Astrocyte (in vitro differentiated cells and primary cell): ENCODE results near the gene PRKG1. TPM values are rescaled to one million over a fixed set of nuclear protein-coding genes. Genes with fewer than 3 reads are reported as not detected.

Experiments used
- DNase-seq: peaks from one replicate; pipeline ENCODE4 v3.0.0-alpha.2; 2010; ENCODE audit warnings: low read depth
- FAIRE-seq: peaks from 2 replicates; lab custom pipeline; 2011; peaks lifted over from hg19 to GRCh38; lab: Jason Lieb, UNC
- H2AFZ ChIP-seq: 2 replicates; pipeline ENCODE4 v1.6.0; 2012; ENCODE audit warnings: low read depth, low read length, inconsistent platforms
- H3K27ac ChIP-seq: 2 replicates; pipeline ENCODE4 v1.5.1; 2011; ENCODE audit warnings: low read depth, low read length, inconsistent platforms
- H3K27me3 ChIP-seq: 2 replicates; pipeline ENCODE4 v1.6.0; 2011; ENCODE audit warnings: low read length, inconsistent platforms; ENCODE audit not compliant: insufficient read depth
- H3K36me3 ChIP-seq: 2 replicates; pipeline ENCODE4 v1.5.1; 2011; ENCODE audit warnings: low read length, inconsistent platforms; ENCODE audit not compliant: insufficient read depth
- H3K4me1 ChIP-seq: 2 replicates; pipeline ENCODE4 v1.5.1; 2011; ENCODE audit warnings: low read length, inconsistent platforms; ENCODE audit not compliant: insufficient read depth
- H3K4me2 ChIP-seq: 2 replicates; pipeline ENCODE4 v1.6.0; 2012; ENCODE audit warnings: low read length, inconsistent platforms
- H3K4me3 ChIP-seq: 2 replicates; pipeline ENCODE4 v1.5.1; 2011; ENCODE audit warnings: low read depth, mild to moderate bottlenecking, low read length, inconsistent platforms; ENCODE audit not compliant: insufficient read depth
- H3K79me2 ChIP-seq: 2 replicates; pipeline ENCODE4 v1.6.0; 2012; ENCODE audit warnings: mild to moderate bottlenecking, low read length, inconsistent platforms; ENCODE audit not compliant: insufficient read depth
- H3K9ac ChIP-seq: 2 replicates; pipeline ENCODE4 v1.6.0; 2012; ENCODE audit warnings: mild to moderate bottlenecking, low read length, inconsistent platforms
- H3K9me3 ChIP-seq: 2 replicates; pipeline ENCODE4 v1.5.1; 2012; ENCODE audit warnings: low read depth, mild to moderate bottlenecking, low read length, inconsistent platforms; ENCODE audit not compliant: insufficient read depth
- H4K20me1 ChIP-seq: 2 replicates; pipeline ENCODE4 v1.6.0; 2012; ENCODE audit warnings: low read length, inconsistent platforms; ENCODE audit not compliant: insufficient read depth
- H3K27ac Mint-ChIP-seq: one replicate; pipeline ENCODE4 v1.8.0; 2021; ENCODE audit warnings: mild to moderate bottlenecking, mixed read lengths; ENCODE audit not compliant: unreplicated experiment
- H3K27me3 Mint-ChIP-seq: one replicate; pipeline ENCODE4 v1.8.0; 2021; ENCODE audit warnings: low read depth, mixed read lengths; ENCODE audit not compliant: unreplicated experiment
- H3K36me3 Mint-ChIP-seq: one replicate; pipeline ENCODE4 v1.8.0; 2021; ENCODE audit warnings: low read depth, mixed read lengths; ENCODE audit not compliant: unreplicated experiment
- H3K4me1 Mint-ChIP-seq: one replicate; pipeline ENCODE4 v1.8.0; 2021; ENCODE audit warnings: low read depth, mixed read lengths; ENCODE audit not compliant: unreplicated experiment
- H3K4me3 Mint-ChIP-seq: one replicate; pipeline ENCODE4 v1.8.0; 2021; ENCODE audit warnings: mild to moderate bottlenecking, moderate library complexity, mixed read lengths; ENCODE audit not compliant: unreplicated experiment
- H3K9me3 Mint-ChIP-seq: one replicate; pipeline ENCODE4 v1.8.0; 2021; ENCODE audit warnings: mild to moderate bottlenecking, mixed read lengths; ENCODE audit not compliant: unreplicated experiment
- EZH2 ChIP-seq: IDR thresholded peaks from 2 replicates; pipeline ENCODE4 v1.6.1; 2012; ENCODE audit warnings: mild to moderate bottlenecking, low read length, inconsistent platforms; ENCODE audit not compliant: insufficient read depth
- total RNA-seq: library from RNA; stranded (reverse); gene quantifications from 2 replicates; pipeline ENCODE4 v1.2.1, GENCODE V29; 2021
- TF ChIP-seq, protein P1 (sequence below): IDR thresholded peaks from 2 replicates; pipeline ENCODE4 v1.5.1; 2011; ENCODE audit warnings: low read depth, mild to moderate bottlenecking, inconsistent platforms, low read length, moderate library complexity; ENCODE audit not compliant: insufficient read depth

PRKG1 gene
- total RNA-seq, 1 donor from 2014 or later = 3.1 TPM

GRCh38 chr10:52258799-52259425, 1184.6 kb downstream of the PRKG1 start:
- peak; percentile 8 for DNase-seq
- Histone ChIP-seq H3K27ac (no peak overlapping the region), H4K20me1 (no peaks in the 10 kb centered on the region), H3K36me3 (no peaks in the 10 kb centered on the region), H3K4me3 (no peak overlapping the region), H3K4me2 (no peak overlapping the region), H2AFZ (no peak overlapping the region), H3K9me3 (no peaks in the 10 kb centered on the region), H3K27me3 (no peaks in the 10 kb centered on the region), H3K79me2 (no peaks in the 10 kb centered on the region), H3K9ac (no peak overlapping the region), H3K4me1 (no peaks in the 10 kb centered on the region)
- no peak for FAIRE-seq
- Mint-ChIP-seq H3K4me1 (peaks cover 13% of the 10 kb centered on the region), H3K9me3 (no peaks in the 10 kb centered on the region), H3K27me3 (no peaks in the 10 kb centered on the region), H3K36me3 (no peaks in the 10 kb centered on the region), H3K4me3 (no peak overlapping the region), H3K27ac (peak overlapping the region; percentile 53)
- TF ChIP-seq, protein P1, sequence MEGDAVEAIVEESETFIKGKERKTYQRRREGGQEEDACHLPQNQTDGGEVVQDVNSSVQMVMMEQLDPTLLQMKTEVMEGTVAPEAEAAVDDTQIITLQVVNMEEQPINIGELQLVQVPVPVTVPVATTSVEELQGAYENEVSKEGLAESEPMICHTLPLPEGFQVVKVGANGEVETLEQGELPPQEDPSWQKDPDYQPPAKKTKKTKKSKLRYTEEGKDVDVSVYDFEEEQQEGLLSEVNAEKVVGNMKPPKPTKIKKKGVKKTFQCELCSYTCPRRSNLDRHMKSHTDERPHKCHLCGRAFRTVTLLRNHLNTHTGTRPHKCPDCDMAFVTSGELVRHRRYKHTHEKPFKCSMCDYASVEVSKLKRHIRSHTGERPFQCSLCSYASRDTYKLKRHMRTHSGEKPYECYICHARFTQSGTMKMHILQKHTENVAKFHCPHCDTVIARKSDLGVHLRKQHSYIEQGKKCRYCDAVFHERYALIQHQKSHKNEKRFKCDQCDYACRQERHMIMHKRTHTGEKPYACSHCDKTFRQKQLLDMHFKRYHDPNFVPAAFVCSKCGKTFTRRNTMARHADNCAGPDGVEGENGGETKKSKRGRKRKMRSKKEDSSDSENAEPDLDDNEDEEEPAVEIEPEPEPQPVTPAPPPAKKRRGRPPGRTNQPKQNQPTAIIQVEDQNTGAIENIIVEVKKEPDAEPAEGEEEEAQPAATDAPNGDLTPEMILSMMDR = no peak
- TF ChIP-seq EZH2 = no peak

DNA sequence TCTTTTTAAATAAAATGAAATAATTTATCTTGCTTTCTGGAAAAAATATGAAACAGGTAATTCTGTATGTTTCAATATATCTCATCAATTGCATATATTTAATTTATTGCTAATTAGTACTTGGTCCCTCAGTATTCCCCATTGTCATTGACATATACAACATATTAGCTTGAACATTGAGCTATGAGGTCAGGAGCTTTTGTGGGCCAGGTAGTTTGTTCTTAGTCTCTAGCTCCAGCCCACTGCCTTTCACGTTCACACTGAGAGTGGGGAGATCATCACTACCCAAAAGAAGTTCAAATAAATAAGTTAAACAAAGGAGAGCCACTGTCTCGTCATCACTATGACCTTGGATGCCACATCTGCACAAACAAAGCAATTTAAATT, 1185.1 kb downstream of the PRKG1 start:
- Histone ChIP-seq H3K79me2 (no peaks in the 10 kb centered on the region), H3K27ac (no peak overlapping the region), H3K4me1 (no peaks in the 10 kb centered on the region), H3K4me3 (no peak overlapping the region), H3K4me2 (no peak overlapping the region), H4K20me1 (no peaks in the 10 kb centered on the region), H3K9ac (no peak overlapping the region), H3K27me3 (no peaks in the 10 kb centered on the region), H3K36me3 (no peaks in the 10 kb centered on the region), H3K9me3 (no peaks in the 10 kb centered on the region), H2AFZ (no peak overlapping the region)
- TF ChIP-seq, protein P1 = no peak
- no peak for TF ChIP-seq EZH2
- H3K4me1 Mint-ChIP-seq = peaks cover 13% of the 10 kb centered on the region
- H3K36me3 Mint-ChIP-seq = no peaks in the 10 kb centered on the region
- FAIRE-seq (no peak), DNase-seq (no peak)
- H3K27me3 Mint-ChIP-seq = no peaks in the 10 kb centered on the region
- H3K27ac Mint-ChIP-seq = no peak overlapping the region
- H3K9me3 Mint-ChIP-seq = no peaks in the 10 kb centered on the region
- no peak overlapping the region for H3K4me3 Mint-ChIP-seq

- no peaks in the 10 kb centered on the region for H4K20me1 ChIP-seq
- no peak overlapping the region for H2AFZ ChIP-seq
- no peaks in the 10 kb centered on the region for H3K9me3 Mint-ChIP-seq
- H3K4me2 ChIP-seq = no peak overlapping the region
- no peak for FAIRE-seq
- no peaks in the 10 kb centered on the region for H3K36me3 Mint-ChIP-seq
- DNase-seq = no peak
- H3K9ac ChIP-seq = no peak overlapping the region
- no peaks in the 10 kb centered on the region for H3K9me3 ChIP-seq
- H3K27ac ChIP-seq = no peak overlapping the region
- H3K4me3 ChIP-seq = no peak overlapping the region
- H3K27ac Mint-ChIP-seq = no peak overlapping the region
- no peaks in the 10 kb centered on the region for H3K79me2 ChIP-seq
- no peaks in the 10 kb centered on the region for H3K36me3 ChIP-seq
- no peaks in the 10 kb centered on the region for H3K27me3 ChIP-seq
- H3K4me1 ChIP-seq = no peaks in the 10 kb centered on the region
- no peak overlapping the region for H3K4me3 Mint-ChIP-seq
- peaks cover 13% of the 10 kb centered on the region for H3K4me1 Mint-ChIP-seq
- TF ChIP-seq EZH2 = no peak
- TF ChIP-seq, protein P1 = no peak
- no peaks in the 10 kb centered on the region for H3K27me3 Mint-ChIP-seq
Measured at GRCh38 chr10:52261362-52261761, 1187.1 kb downstream of the PRKG1 start.
